ENCODE data around the gene RNF4. TPM values are rescaled to one million over a fixed set of nuclear protein-coding genes. Genes with fewer than 3 reads are reported as not detected.

RNF4 gene
- total and polyA plus RNA-seq, 9 donors = 27.0 to 72.1 (median 47.1) TPM

- Histone ChIP-seq H3K9me3 (no peaks in the 10 kb centered on the region), H3K27me3 (no peaks in the 10 kb centered on the region), H3K36me3 (no peaks in the 10 kb centered on the region), H3K4me1 (ENCODE audit: insufficient read depth) (peaks cover 31% of the 10 kb centered on the region), H3K27ac (no peak overlapping the region), H3K4me3 (no peak overlapping the region)
- intact Hi-C loops (cut with DNase I) = no loop called here
- no peak for TF ChIP-seq POLR2A (IDR thresholded peaks at IDR 0.05)
- no peak for TF ChIP-seq CTCF (IDR thresholded peaks at IDR 0.05)
- no peak for TF ChIP-seq EP300 (IDR thresholded peaks at IDR 0.05)
- WGBS, 3 donors = 89 to 97% (median 90%) methylated on average over 5 of the region's 5 CpGs
- no peak for DNase-seq
These were observed 11.7 kb downstream of the RNF4 start for GRCh38 chr4:2480649-2481048.

- Histone ChIP-seq H3K27me3 (no peaks in the 10 kb centered on the region), H3K4me1 (ENCODE audit: insufficient read depth) (peaks cover 30% of the 10 kb centered on the region), H3K9me3 (no peaks in the 10 kb centered on the region), H3K27ac (no peak overlapping the region), H3K36me3 (no peaks in the 10 kb centered on the region), H3K4me3 (no peak overlapping the region)
- 51 to 65% (median 61%) methylated on average over 4 of the region's 4 CpGs for WGBS, 3 donors
- no peak for DNase-seq
- intact Hi-C loops (cut with DNase I) = no loop called here
- no peak for TF ChIP-seq POLR2A (IDR thresholded peaks at IDR 0.05)
- TF ChIP-seq CTCF (IDR thresholded peaks at IDR 0.05) = no peak
- no peak for TF ChIP-seq EP300 (IDR thresholded peaks at IDR 0.05)
These were observed 13.3 kb downstream of the RNF4 start for GRCh38 chr4:2482192-2482591.

GRCh38 chr4:2482693-2483092 is 13.8 kb downstream of the RNF4 start:
- H3K27me3 ChIP-seq = no peaks in the 10 kb centered on the region
- peak in 4 of 5 donors; percentile 64 to 82 (median 74) for DNase-seq
- H3K4me3 ChIP-seq = no peak overlapping the region
- no peaks in the 10 kb centered on the region for H3K36me3 ChIP-seq
- H3K4me1 ChIP-seq (ENCODE audit: insufficient read depth) = peaks cover 30% of the 10 kb centered on the region
- H3K9me3 ChIP-seq = no peaks in the 10 kb centered on the region
- no peak for TF ChIP-seq CTCF (IDR thresholded peaks at IDR 0.05)
- no peak for TF ChIP-seq POLR2A (IDR thresholded peaks at IDR 0.05)
- TF ChIP-seq EP300 (IDR thresholded peaks at IDR 0.05) = no peak
- H3K27ac ChIP-seq = no peak overlapping the region
- intact Hi-C loops (cut with DNase I) = no loop called here
- WGBS, 3 donors = 1 to 4% (median 3%) methylated on average over 3 of the region's 3 CpGs

GRCh38 chr4:2483237-2483636 is 14.3 kb downstream of the RNF4 start:
- Histone ChIP-seq H3K9me3 (no peaks in the 10 kb centered on the region), H3K27ac (no peak overlapping the region), H3K27me3 (no peaks in the 10 kb centered on the region), H3K4me3 (no peak overlapping the region), H3K36me3 (no peaks in the 10 kb centered on the region), H3K4me1 (ENCODE audit: insufficient read depth) (peaks cover 29% of the 10 kb centered on the region)
- TF ChIP-seq CTCF (IDR thresholded peaks at IDR 0.05) (no peak), EP300 (IDR thresholded peaks at IDR 0.05) (no peak), POLR2A (IDR thresholded peaks at IDR 0.05) (no peak)
- WGBS, 3 donors = 90 to 96% (median 91%) methylated on average over 3 of the region's 3 CpGs
- intact Hi-C loops (cut with DNase I) = no loop called here
- no peak for DNase-seq
